Endothelial cell of umbilical vein (primary cell): ENCODE measurements around the gene INTS12. TPM values are rescaled to one million over a fixed set of nuclear protein-coding genes. Genes with fewer than 3 reads are reported as not detected.
A peak's percentile ranks its signal among the peaks of the same experiment; 100 is the strongest.
"Not testable (repeated sequence)": the region's sequence is repeated elsewhere in the genome, so short reads cannot be mapped to it uniquely, and the experiment has no call there.

Source experiments
- BruUV-seq: library from RNA; stranded (reverse); fragments of 400-500 nt; replicated peaks from 2 replicates; lab custom pipeline; 2021; lab: Mats Ljungman, UMichigan
- CTCF ChIA-PET: fragments of 300-600, 350-600 bp; sonication (Branson Sonifier 250); formaldehyde crosslinking; loops from one replicate; lab custom pipeline; 2021; ENCODE audit warnings: antibody characterized with exemption, inconsistent platforms; lab: Charles Lee
- POLR2A ChIA-PET: fragments of 300-600, 350-600 bp; sonication (Branson Sonifier 250); formaldehyde crosslinking; loops from one replicate; lab custom pipeline; 2021; ENCODE audit warnings: antibody characterized with exemption, inconsistent platforms; lab: Charles Lee
- DNase-seq: peaks from one replicate; pipeline ENCODE4 v3.0.0-alpha.2; 2011; ENCODE audit warnings: low read depth, low spot score
- FAIRE-seq: peaks from 2 replicates; lab custom pipeline; 2011; peaks lifted over from hg19 to GRCh38; lab: Jason Lieb, UNC
- H2AFZ ChIP-seq: 2 replicates; pipeline ENCODE4 v1.6.0; 2012; ENCODE audit warnings: low read depth, low read length, control low read depth, inconsistent platforms
- H3K27ac ChIP-seq: 2 replicates; pipeline ENCODE4 v1.5.1; 2011; ENCODE audit warnings: low read depth, mild to moderate bottlenecking, control low read depth, low read length, moderate library complexity; ENCODE audit not compliant: insufficient read depth
- H3K27me3 ChIP-seq, 2 experiments: 2 replicates each; pipeline versions ENCODE4 v1.6.0 to v1.6.1; 2011; ENCODE audit warnings: low read length in 2 of 2, mixed read lengths in 1 of 2; ENCODE audit not compliant: control insufficient read depth in 2 of 2, insufficient read depth in 2 of 2
- H3K36me3 ChIP-seq, 2 experiments: 2 replicates in 1 of 2; 3 replicates in 1 of 2; pipeline ENCODE4 v1.5.1; 2011; ENCODE audit warnings: low read length in 2 of 2, mild to moderate bottlenecking in 1 of 2, moderate library complexity in 1 of 2; ENCODE audit not compliant: control insufficient read depth in 2 of 2, insufficient read depth in 2 of 2; ENCODE audit errors: extremely low read depth in 1 of 2
- H3K4me1 ChIP-seq: 3 replicates; pipeline ENCODE4 v1.5.1; 2011; ENCODE audit warnings: mild to moderate bottlenecking, low read length; ENCODE audit not compliant: control insufficient read depth, insufficient read depth; ENCODE audit errors: extremely low read depth
- H3K4me2 ChIP-seq: 2 replicates; pipeline ENCODE4 v1.6.1; 2011; ENCODE audit warnings: low read length, control low read depth, mixed read lengths; ENCODE audit not compliant: insufficient read depth
- H3K4me3 ChIP-seq, 3 experiments: fragments of 200-600 bp in 1 of 3; sonication (generic), shearing (Covaris generic) in 1 of 3; replicated peaks in 1 of 3; 2 replicates each; pipeline ENCODE4 v1.5.1; 2011 to 2016; ENCODE audit warnings: control low read depth in 3 of 3, low read length in 3 of 3, mild to moderate bottlenecking in 2 of 3, inconsistent platforms in 1 of 3, low read depth in 1 of 3, moderate library complexity in 1 of 3; ENCODE audit not compliant: insufficient read depth in 1 of 3
- H3K79me2 ChIP-seq: 2 replicates; pipeline ENCODE4 v1.6.0; 2012; ENCODE audit warnings: low read length, inconsistent platforms; ENCODE audit not compliant: control insufficient read depth, insufficient read depth
- H3K9ac ChIP-seq: replicated peaks from 2 replicates; pipeline ENCODE3; 2011; ENCODE audit warnings: low read length, control low read depth; ENCODE audit not compliant: insufficient read depth; ENCODE audit errors: extremely low read depth
- H3K9me1 ChIP-seq: replicated peaks from 3 replicates; pipeline ENCODE4 v1.6.0; 2011; ENCODE audit warnings: mild to moderate bottlenecking, low read length; ENCODE audit not compliant: control insufficient read depth, insufficient read depth; ENCODE audit errors: extremely low read depth
- H3K9me3 ChIP-seq: replicated peaks from 2 replicates; pipeline ENCODE4 v1.5.1; 2012; ENCODE audit warnings: low read length, inconsistent platforms; ENCODE audit not compliant: control insufficient read depth, insufficient read depth
- H4K20me1 ChIP-seq: replicated peaks from 2 replicates; pipeline ENCODE3; 2011; ENCODE audit warnings: mild to moderate bottlenecking, low read length; ENCODE audit not compliant: control insufficient read depth, insufficient read depth; ENCODE audit errors: extremely low read depth
- CTCF ChIP-seq, 2 donors: IDR thresholded peaks; 1 replicate in 1 of 2; 2 replicates in 1 of 2; pipeline ENCODE4 v1.5.1; 2011; ENCODE audit warnings: low read length in 2 of 2, mild to moderate bottlenecking in 2 of 2, moderate library complexity in 2 of 2, control low read depth in 1 of 2, inconsistent platforms in 1 of 2, low read depth in 1 of 2; ENCODE audit not compliant: insufficient read depth in 1 of 2; ENCODE audit errors: extremely low read depth in 1 of 2
- EZH2 ChIP-seq: IDR thresholded peaks from 2 replicates; pipeline ENCODE4 v1.6.1; 2012; ENCODE audit warnings: borderline replicate concordance, low read depth, mild to moderate bottlenecking, moderate library complexity, low read length, inconsistent platforms; ENCODE audit not compliant: severe bottlenecking
- FOS ChIP-seq: IDR thresholded peaks from 2 replicates; pipeline ENCODE4 v1.6.1; 2011; ENCODE audit warnings: mild to moderate bottlenecking, low read length, moderate library complexity, borderline replicate concordance; ENCODE audit not compliant: insufficient read depth
- GATA2 ChIP-seq: IDR thresholded peaks from 2 replicates; pipeline ENCODE4 v1.7.0; 2011; ENCODE audit warnings: low read depth, mild to moderate bottlenecking, moderate library complexity, mixed read lengths, low read length; ENCODE audit not compliant: insufficient read length, insufficient read depth
- JUN ChIP-seq: IDR thresholded peaks from 2 replicates; pipeline ENCODE4 v1.6.1; 2011; ENCODE audit warnings: borderline replicate concordance, low read depth; ENCODE audit not compliant: insufficient read length, insufficient read depth
- MAX ChIP-seq: IDR thresholded peaks from 2 replicates; pipeline ENCODE4 v1.6.1; 2011; ENCODE audit not compliant: insufficient read depth, insufficient read length
- MYC ChIP-seq: IDR thresholded peaks from one replicate; pipeline ENCODE4 v1.6.1; 2011; ENCODE audit warnings: mild to moderate bottlenecking, low read depth, low read length
- POLR2A ChIP-seq: IDR thresholded peaks from 2 replicates; pipeline ENCODE4 v1.6.1; 2012; ENCODE audit warnings: low read depth, mild to moderate bottlenecking, control low read depth, low read length
- POLR2AphosphoS5 ChIP-seq: IDR thresholded peaks from 2 replicates; pipeline ENCODE4 v1.6.1; 2012; ENCODE audit warnings: low read depth, mild to moderate bottlenecking, control low read depth, low read length, moderate library complexity; ENCODE audit not compliant: insufficient read depth
- dilution Hi-C: fragments of 300-500 bp; cut with MboI; formaldehyde crosslinking; loops from one replicate; pipeline ENCODE4 v1.15.0; 2019; ENCODE audit warnings: low sequenced_read_pairs; ENCODE audit not compliant: extremely low pct_ligation_motif_present
- intact Hi-C: fragments of 100-400 bp; cut with micrococcal nuclease; formaldehyde crosslinking; loops from one replicate; pipeline ENCODE4 v1.10.0; 2022
- polyA plus RNA-seq, 4 experiments: library from polyadenylated mRNA; depleted of rRNA in 3 of 4; stranded (reverse) in 3 of 4; unstranded in 1 of 4; fragments of >200 nt; gene quantifications; 2 replicates each; pipeline versions ENCODE4 v1.2.1 to v1.2.3, GENCODE V29; 2011 to 2012; ENCODE audit warnings: missing spikeins in 1 of 4
- total RNA-seq: library from RNA; stranded (reverse); gene quantifications from 2 replicates; pipeline ENCODE4 v1.2.3, GENCODE V29; 2021

The INTS12 gene
- total and polyA plus RNA-seq, 2 donors (not counting 3 experiments of a cell fraction or from before 2014, with no cell fraction given), result 19.7 to 20.9 TPM

GRCh38 chr4:105741548-105741947 is 33.1 kb upstream of the INTS12 start:
- H4K20me1 ChIP-seq, result no peaks in the 10 kb centered on the region
- H3K4me3 ChIP-seq, result no peak overlapping the region
- intact Hi-C loops, result no loop called here
- dilution Hi-C loops, result no loop called here
- H3K9me3 ChIP-seq, result no peaks in the 10 kb centered on the region
- FAIRE-seq, result no peak
- no peaks in the 10 kb centered on the region for H3K36me3 ChIP-seq
- BruUV-seq, result no TSS peak
- H3K9me1 ChIP-seq, result no peaks in the 10 kb centered on the region
- no peak overlapping the region for H3K4me2 ChIP-seq
- POLR2A ChIA-PET, result no interaction called here
- TF ChIP-seq MYC (no peak), JUN (no peak), POLR2AphosphoS5 (no peak), MAX (no peak), POLR2A (no peak), EZH2 (no peak), FOS (no peak), CTCF (IDR thresholded peaks at IDR 0.05; ENCODE audit: extremely low read depth in 1 of 2, insufficient read depth in 1 of 2, low read depth in 1 of 2, low read length in 2 of 2) (no peak), GATA2 (no peak)
- no peak overlapping the region for H2AFZ ChIP-seq
- CTCF ChIA-PET, result no interaction called here
- no peaks in the 10 kb centered on the region for H3K27me3 ChIP-seq
- H3K4me1 ChIP-seq, result no peaks in the 10 kb centered on the region
- peak; percentile 16 for DNase-seq
- H3K9ac ChIP-seq, result no peak overlapping the region
- H3K27ac ChIP-seq, result no peak overlapping the region
- no peaks in the 10 kb centered on the region for H3K79me2 ChIP-seq

- H4K20me1 ChIP-seq, H3K27me3 ChIP-seq, H3K9me1 ChIP-seq, H3K4me2 ChIP-seq, BruUV-seq, H3K4me1 ChIP-seq, dilution Hi-C loops, H3K36me3 ChIP-seq, H3K79me2 ChIP-seq, H3K27ac ChIP-seq, FAIRE-seq, H3K9me3 ChIP-seq, H2AFZ ChIP-seq, H3K4me3 ChIP-seq, H3K9ac ChIP-seq, intact Hi-C loops, DNase-seq, POLR2A ChIA-PET: not testable (repeated sequence)
- CTCF ChIA-PET, result interaction anchor here (0.9 to 1.8 kb wide), 2 partner anchors 9 to 20 kb away, joined by 4 read pairs; no protein-coding TSS in a partner anchor
Measured at GRCh38 chr4:105735217-105735616, 26.7 kb upstream of the INTS12 start.

- H2AFZ ChIP-seq, H3K79me2 ChIP-seq, H4K20me1 ChIP-seq, H3K9me3 ChIP-seq, intact Hi-C loops, H3K4me2 ChIP-seq, H3K9ac ChIP-seq, POLR2A ChIA-PET, FAIRE-seq, H3K27me3 ChIP-seq, DNase-seq, H3K4me3 ChIP-seq, BruUV-seq, H3K27ac ChIP-seq, H3K36me3 ChIP-seq, dilution Hi-C loops, H3K9me1 ChIP-seq, H3K4me1 ChIP-seq, CTCF ChIA-PET: not testable (repeated sequence)
Measured at GRCh38 chr4:105729895-105730294, 21.4 kb upstream of the INTS12 start.
